GM06990 (cell line): ENCODE data around the gene INSR.
"Not testable (repeated sequence)": the region's sequence is repeated elsewhere in the genome, so short reads cannot be mapped to it uniquely, and the experiment has no call there.

Source experiments
- DNase-seq: peaks from one replicate; pipeline ENCODE4 v3.0.0-alpha.2; 2011; ENCODE audit not compliant: insufficient read length; ENCODE audit errors: extremely low read depth
- H3K27me3 ChIP-seq: replicated peaks from 2 replicates; pipeline ENCODE4 v1.6.0; 2011; ENCODE audit warnings: low read length; ENCODE audit not compliant: control insufficient read depth, insufficient read depth
- H3K36me3 ChIP-seq: 2 replicates; pipeline ENCODE4 v1.5.1; 2011; ENCODE audit warnings: low read length; ENCODE audit not compliant: control insufficient read depth, insufficient read depth
- H3K4me3 ChIP-seq: replicated peaks from 2 replicates; pipeline ENCODE4 v1.5.1; 2011; ENCODE audit warnings: low read depth, mild to moderate bottlenecking, control low read depth, low read length
- CTCF ChIP-seq: IDR thresholded peaks from 2 replicates; pipeline ENCODE4 v1.5.1; 2011; ENCODE audit warnings: low read length, control low read depth, mild to moderate bottlenecking, inconsistent platforms; ENCODE audit not compliant: insufficient read depth, poor library complexity, severe bottlenecking

The INSR gene

GRCh38 chr19:7068599-7068998 is 225.6 kb downstream of the INSR start:
- peaks cover 9% of the 10 kb centered on the region for H3K36me3 ChIP-seq
- TF ChIP-seq CTCF = no peak
- DNase-seq = no peak
- H3K4me3 ChIP-seq = no peak overlapping the region; the same call in 1 of the 2 replicates
- no peaks in the 10 kb centered on the region for H3K27me3 ChIP-seq

GRCh38 chr19:7067716-7068115 is 226.5 kb downstream of the INSR start:
- DNase-seq = no peak
- Histone ChIP-seq H3K36me3 (peaks cover 5% of the 10 kb centered on the region), H3K4me3 (no peak overlapping the region), H3K27me3 (no peaks in the 10 kb centered on the region)
- TF ChIP-seq CTCF = no peak

- not testable (repeated sequence) for H3K4me3 ChIP-seq, DNase-seq, H3K27me3 ChIP-seq, H3K36me3 ChIP-seq
Measured at GRCh38 chr19:7067122-7067521, 227.1 kb downstream of the INSR start.

DNA sequence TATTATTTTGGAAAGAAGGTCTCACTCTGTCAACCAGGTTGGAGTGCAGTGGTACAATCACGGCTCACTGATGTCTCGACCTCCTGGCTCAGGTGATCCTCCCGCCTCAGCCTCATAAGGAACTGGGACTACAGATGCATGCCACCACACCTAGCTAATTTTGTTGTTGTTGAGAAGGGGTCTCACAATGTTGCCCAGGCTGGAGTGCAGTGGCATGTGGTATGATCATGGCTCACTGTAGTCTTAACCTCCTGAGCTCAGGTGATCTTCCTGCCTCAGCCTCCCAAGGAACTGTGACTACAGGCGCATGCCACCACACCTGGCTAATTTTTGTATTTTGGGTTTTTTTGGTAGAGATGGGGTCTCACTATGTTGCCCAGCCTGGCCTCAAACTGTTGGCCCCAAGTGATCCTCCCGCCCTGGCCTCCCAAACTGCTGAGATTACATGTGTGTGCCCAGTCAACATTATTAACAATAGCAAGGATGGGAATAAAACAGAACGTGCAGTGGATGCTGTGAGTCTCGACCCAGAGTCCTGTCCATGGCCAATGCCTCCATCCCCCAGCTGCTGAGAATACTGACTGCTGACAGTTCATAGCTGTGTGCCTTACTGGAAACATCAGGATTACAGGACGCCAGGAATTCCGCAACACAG is 230.3 kb downstream of the INSR start:
- Histone ChIP-seq H3K4me3 (no peak overlapping the region), H3K27me3 (no peaks in the 10 kb centered on the region), H3K36me3 (no peaks in the 10 kb centered on the region)
- TF ChIP-seq CTCF = no peak
- DNase-seq = no peak

DNA sequence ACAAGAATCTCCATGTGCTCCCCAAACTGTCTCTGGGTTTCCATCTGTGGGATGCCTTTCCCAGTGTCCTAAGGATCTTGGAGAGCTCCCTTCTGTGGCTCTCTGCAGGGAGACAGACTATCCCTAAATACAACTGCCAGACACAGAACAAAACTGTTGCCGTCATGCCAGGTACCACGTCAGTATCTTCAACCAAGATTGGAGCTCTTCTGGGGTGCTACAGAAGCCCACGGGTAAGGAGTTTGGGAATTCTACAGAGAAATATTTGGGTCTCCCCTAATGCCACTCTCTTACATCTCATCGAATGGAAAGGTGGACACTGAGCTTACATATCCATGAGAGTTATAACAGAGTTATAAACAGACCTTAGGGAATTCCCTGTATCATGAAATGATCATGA is 230.9 kb downstream of the INSR start:
- no peak for TF ChIP-seq CTCF
- no peak for DNase-seq
- no peak overlapping the region for H3K4me3 ChIP-seq

More for the DNA sequence above, 230.9 kb downstream of the INSR start:
- H3K36me3 ChIP-seq = no peaks in the 10 kb centered on the region
- H3K27me3 ChIP-seq = no peaks in the 10 kb centered on the region
